Measurements from ENCODE around the gene NPBWR2. TPM values are rescaled to one million over a fixed set of nuclear protein-coding genes. Genes with fewer than 3 reads are reported as not detected.

NPBWR2 gene
- total RNA-seq (2014; rRNA removed; shearing (Covaris generic)) (not detected in 2 replicates), polyA plus RNA-seq (2016; fragmentation: Nextera tagmentation; extraction: Ambion mirVana) (not detected in 2 replicates)
- long read RNA-seq = 0 reads

DNA sequence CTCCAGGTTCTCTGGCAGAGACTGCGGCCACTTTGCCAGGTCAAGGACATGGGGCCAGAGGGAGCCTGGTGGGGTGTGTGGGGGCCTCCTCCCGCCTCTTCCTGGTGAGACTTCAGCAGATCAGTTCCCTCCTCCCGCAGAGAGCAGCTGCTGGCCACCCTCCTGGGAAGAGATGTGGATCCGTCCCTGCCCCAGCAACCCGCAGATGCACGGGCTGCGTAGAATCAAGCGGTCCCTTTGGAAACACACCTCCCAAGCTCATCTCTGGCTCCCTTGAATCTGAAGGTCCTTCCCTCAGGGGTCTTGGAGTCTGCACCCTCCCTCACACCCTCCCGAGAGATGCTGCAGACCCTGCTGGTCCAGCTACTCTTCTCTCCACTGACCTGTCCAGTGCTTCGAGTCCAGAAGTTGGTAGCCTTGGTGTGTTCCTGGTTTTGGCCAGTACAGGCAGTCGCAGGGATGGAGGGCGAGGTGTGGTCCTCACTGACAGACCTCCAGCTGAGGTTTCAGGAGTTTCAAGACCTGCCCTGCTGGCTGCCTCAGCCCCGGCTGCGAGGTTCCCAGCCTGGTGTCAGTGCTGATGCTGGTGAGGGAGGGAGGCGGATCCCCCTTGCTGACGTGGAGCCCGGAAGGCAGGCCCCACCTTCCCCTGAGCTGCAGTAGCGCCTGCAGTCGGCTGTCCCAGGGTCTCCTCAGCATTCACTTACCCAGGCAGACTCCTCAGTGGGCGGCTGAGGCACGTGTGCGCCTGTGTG, at the start of gene NPBWR2:
Gene NPBWR2, minus strand, starts transcription at position 585 of the 755 bp plus-strand sequence. CDS start 734 bp downstream, outside the sequence.
- Histone ChIP-seq H3K27ac (ENCODE audit: low read depth) (no peak within 1 kb of the TSS), H3F3A (replicated peaks; ENCODE audit: low read depth) (peaks cover 7% of the 10 kb centered on the region), H3K4me3 (no peak within 1 kb of the TSS), H2AFZ (no peak within 1 kb of the TSS), H3K79me2 (replicated peaks; ENCODE audit: insufficient read depth) (no peaks in the 10 kb centered on the region), H4K20me1 (replicated peaks; ENCODE audit: insufficient read depth) (no peaks in the 10 kb centered on the region), H3K36me3 (ENCODE audit: insufficient read depth) (no peaks in the 10 kb centered on the region), H3K27me3 (ENCODE audit: insufficient read depth) (peaks cover 10% of the 10 kb centered on the region), H3K4me1 (ENCODE audit: insufficient read depth) (no peaks in the 10 kb centered on the region), H3K4me2 (no peak within 1 kb of the TSS), H3K9me2 (ENCODE audit: insufficient read depth) (no peaks in the 10 kb centered on the region)
- H3K27ac Mint-ChIP-seq = no peak within 1 kb of the TSS
- peak; percentile 11 for DNase-seq (ENCODE audit: low spot score)
- peaks cover 9% of the 10 kb centered on the region for H3K4me1 Mint-ChIP-seq
- H3K4me3 Mint-ChIP-seq = no peak within 1 kb of the TSS; the same call in 2 of the 3 replicates
- TF ChIP-seq STAT1 (IDR thresholded peaks at IDR 0.05; ENCODE audit: unreplicated experiment) (no peak), EZH2phosphoT487 (IDR thresholded peaks at IDR 0.05; ENCODE audit: unreplicated experiment) (no peak), JUNB (IDR thresholded peaks at IDR 0.05; ENCODE audit: unreplicated experiment) (no peak), ZNF331 (CRISPR knock-in tag; IDR thresholded peaks at IDR 0.05; ENCODE audit: low read depth) (no peak), POLR2AphosphoS5 (IDR thresholded peaks at IDR 0.05; ENCODE audit: low read depth) (no peak), ZNF114 (CRISPR knock-in tag; IDR thresholded peaks at IDR 0.05) (no peak), EZH2 (IDR thresholded peaks at IDR 0.05; ENCODE audit: low read depth, unreplicated experiment) (no peak), CREB1 (CRISPR knock-in tag; IDR thresholded peaks at IDR 0.05; ENCODE audit: low read depth) (no peak), NANOG (IDR thresholded peaks at IDR 0.05; ENCODE audit: borderline replicate concordance) (no peak), CTCF (conservative IDR thresholded peaks at IDR 0.05; ENCODE audit: low read depth in 2 of 2) (no peak), ETS1 (IDR thresholded peaks at IDR 0.05) (no peak)
- TF ChIP-seq, protein P1, sequence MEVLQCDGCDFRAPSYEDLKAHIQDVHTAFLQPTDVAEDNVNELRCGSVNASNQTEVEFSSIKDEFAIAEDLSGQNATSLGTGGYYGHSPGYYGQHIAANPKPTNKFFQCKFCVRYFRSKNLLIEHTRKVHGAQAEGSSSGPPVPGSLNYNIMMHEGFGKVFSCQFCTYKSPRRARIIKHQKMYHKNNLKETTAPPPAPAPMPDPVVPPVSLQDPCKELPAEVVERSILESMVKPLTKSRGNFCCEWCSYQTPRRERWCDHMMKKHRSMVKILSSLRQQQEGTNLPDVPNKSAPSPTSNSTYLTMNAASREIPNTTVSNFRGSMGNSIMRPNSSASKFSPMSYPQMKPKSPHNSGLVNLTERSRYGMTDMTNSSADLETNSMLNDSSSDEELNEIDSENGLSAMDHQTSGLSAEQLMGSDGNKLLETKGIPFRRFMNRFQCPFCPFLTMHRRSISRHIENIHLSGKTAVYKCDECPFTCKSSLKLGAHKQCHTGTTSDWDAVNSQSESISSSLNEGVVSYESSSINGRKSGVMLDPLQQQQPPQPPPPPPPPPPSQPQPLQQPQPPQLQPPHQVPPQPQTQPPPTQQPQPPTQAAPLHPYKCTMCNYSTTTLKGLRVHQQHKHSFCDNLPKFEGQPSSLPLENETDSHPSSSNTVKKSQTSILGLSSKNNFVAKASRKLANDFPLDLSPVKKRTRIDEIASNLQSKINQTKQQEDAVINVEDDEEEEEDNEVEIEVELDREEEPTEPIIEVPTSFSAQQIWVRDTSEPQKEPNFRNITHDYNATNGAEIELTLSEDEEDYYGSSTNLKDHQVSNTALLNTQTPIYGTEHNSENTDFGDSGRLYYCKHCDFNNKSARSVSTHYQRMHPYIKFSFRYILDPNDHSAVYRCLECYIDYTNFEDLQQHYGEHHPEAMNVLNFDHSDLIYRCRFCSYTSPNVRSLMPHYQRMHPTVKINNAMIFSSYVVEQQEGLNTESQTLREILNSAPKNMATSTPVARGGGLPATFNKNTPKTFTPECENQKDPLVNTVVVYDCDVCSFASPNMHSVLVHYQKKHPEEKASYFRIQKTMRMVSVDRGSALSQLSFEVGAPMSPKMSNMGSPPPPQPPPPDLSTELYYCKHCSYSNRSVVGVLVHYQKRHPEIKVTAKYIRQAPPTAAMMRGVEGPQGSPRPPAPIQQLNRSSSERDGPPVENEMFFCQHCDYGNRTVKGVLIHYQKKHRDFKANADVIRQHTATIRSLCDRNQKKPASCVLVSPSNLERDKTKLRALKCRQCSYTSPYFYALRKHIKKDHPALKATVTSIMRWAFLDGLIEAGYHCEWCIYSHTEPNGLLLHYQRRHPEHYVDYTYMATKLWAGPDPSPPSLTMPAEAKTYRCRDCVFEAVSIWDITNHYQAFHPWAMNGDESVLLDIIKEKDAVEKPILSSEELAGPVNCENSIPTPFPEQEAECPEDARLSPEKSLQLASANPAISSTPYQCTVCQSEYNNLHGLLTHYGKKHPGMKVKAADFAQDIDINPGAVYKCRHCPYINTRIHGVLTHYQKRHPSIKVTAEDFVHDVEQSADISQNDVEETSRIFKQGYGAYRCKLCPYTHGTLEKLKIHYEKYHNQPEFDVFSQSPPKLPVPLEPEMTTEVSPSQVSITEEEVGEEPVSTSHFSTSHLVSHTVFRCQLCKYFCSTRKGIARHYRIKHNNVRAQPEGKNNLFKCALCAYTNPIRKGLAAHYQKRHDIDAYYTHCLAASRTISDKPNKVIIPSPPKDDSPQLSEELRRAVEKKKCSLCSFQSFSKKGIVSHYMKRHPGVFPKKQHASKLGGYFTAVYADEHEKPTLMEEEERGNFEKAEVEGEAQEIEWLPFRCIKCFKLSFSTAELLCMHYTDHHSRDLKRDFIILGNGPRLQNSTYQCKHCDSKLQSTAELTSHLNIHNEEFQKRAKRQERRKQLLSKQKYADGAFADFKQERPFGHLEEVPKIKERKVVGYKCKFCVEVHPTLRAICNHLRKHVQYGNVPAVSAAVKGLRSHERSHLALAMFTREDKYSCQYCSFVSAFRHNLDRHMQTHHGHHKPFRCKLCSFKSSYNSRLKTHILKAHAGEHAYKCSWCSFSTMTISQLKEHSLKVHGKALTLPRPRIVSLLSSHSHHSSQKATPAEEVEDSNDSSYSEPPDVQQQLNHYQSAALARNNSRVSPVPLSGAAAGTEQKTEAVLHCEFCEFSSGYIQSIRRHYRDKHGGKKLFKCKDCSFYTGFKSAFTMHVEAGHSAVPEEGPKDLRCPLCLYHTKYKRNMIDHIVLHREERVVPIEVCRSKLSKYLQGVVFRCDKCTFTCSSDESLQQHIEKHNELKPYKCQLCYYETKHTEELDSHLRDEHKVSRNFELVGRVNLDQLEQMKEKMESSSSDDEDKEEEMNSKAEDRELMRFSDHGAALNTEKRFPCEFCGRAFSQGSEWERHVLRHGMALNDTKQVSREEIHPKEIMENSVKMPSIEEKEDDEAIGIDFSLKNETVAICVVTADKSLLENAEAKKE (CRISPR knock-in tag; IDR thresholded peaks at IDR 0.05) = no peak
- TF ChIP-seq, protein P2, sequence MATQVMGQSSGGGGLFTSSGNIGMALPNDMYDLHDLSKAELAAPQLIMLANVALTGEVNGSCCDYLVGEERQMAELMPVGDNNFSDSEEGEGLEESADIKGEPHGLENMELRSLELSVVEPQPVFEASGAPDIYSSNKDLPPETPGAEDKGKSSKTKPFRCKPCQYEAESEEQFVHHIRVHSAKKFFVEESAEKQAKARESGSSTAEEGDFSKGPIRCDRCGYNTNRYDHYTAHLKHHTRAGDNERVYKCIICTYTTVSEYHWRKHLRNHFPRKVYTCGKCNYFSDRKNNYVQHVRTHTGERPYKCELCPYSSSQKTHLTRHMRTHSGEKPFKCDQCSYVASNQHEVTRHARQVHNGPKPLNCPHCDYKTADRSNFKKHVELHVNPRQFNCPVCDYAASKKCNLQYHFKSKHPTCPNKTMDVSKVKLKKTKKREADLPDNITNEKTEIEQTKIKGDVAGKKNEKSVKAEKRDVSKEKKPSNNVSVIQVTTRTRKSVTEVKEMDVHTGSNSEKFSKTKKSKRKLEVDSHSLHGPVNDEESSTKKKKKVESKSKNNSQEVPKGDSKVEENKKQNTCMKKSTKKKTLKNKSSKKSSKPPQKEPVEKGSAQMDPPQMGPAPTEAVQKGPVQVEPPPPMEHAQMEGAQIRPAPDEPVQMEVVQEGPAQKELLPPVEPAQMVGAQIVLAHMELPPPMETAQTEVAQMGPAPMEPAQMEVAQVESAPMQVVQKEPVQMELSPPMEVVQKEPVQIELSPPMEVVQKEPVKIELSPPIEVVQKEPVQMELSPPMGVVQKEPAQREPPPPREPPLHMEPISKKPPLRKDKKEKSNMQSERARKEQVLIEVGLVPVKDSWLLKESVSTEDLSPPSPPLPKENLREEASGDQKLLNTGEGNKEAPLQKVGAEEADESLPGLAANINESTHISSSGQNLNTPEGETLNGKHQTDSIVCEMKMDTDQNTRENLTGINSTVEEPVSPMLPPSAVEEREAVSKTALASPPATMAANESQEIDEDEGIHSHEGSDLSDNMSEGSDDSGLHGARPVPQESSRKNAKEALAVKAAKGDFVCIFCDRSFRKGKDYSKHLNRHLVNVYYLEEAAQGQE (IDR thresholded peaks at IDR 0.05; ENCODE audit: unreplicated experiment) = no peak
- H3K36me3 Mint-ChIP-seq (ENCODE audit: low read depth) = no peaks in the 10 kb centered on the region; the same call in 2 of the 3 replicates
- peaks cover 15% of the 10 kb centered on the region for H3K27me3 Mint-ChIP-seq (ENCODE audit: insufficient read depth, low read depth, poor library complexity)
- peak; percentile 28 for ATAC-seq
- peaks cover 5% of the 10 kb centered on the region; the same call in 2 of the 3 replicates for H3K9me3 Mint-ChIP-seq

All from GM23338 (cell line).